ENCODE measurements around the gene DCAF15. TPM values are rescaled to one million over a fixed set of nuclear protein-coding genes. Genes with fewer than 3 reads are reported as not detected.

Gene DCAF15
- total RNA-seq, 1 donor from 2014 or later: 6.3 TPM

DNA sequence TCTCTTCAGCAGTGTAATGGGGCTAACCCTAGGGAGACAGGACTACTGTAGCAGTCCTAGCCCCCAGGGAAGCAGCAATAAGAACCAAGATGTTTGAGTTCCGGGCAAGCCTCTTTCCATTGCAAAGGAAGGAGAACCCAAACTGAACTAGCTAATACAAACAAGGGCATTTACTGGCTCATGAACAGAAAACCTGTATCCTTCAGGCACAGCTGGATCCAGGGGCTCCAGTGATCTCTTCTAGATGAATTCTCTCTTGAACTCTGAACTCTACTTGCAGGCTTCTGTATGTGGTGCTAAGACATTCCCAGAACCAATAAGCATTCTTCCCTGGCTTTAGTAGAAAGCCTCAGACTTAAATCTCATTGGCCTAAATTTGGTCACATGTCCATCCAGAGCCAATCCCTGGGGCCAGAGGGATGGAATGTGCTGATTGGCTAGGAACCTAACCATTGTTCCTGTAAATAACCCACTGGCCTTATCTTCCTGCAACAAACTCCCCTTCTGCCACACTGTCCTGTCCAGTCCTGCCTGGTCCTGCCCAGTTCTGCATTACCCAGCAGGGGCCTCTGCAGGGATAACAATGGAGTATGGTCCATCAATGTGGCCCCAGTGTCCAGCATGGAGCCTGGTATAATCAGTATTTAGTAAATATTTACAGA, 10.2 kb upstream of the DCAF15 start:
- FAIRE-seq: no peak
- Histone ChIP-seq H3K27me3 (ENCODE audit: control insufficient read depth, insufficient read depth, low read length) (no peaks in the 10 kb centered on the region), H3K36me3 (ENCODE audit: control insufficient read depth, insufficient read depth, low read length) (no peaks in the 10 kb centered on the region), H3K4me3 (ENCODE audit: low read depth, low read length) (no peak overlapping the region)
- no peak for TF ChIP-seq CTCF (IDR thresholded peaks at IDR 0.05; ENCODE audit: insufficient read depth, low read length, severe bottlenecking)
- DNase-seq (ENCODE audit: low read depth): peak; percentile 27

- FAIRE-seq (no peak), DNase-seq (ENCODE audit: low read depth) (peak; percentile 95)
- no peak for TF ChIP-seq CTCF (IDR thresholded peaks at IDR 0.05; ENCODE audit: insufficient read depth, low read length, severe bottlenecking)
- Histone ChIP-seq H3K36me3 (ENCODE audit: control insufficient read depth, insufficient read depth, low read length) (no peaks in the 10 kb centered on the region), H3K4me3 (ENCODE audit: low read depth, low read length) (no peak overlapping the region), H3K27me3 (ENCODE audit: control insufficient read depth, insufficient read depth, low read length) (no peaks in the 10 kb centered on the region)
Observed at GRCh38 chr19:13946414-13946813, 5.9 kb upstream of the DCAF15 start.

- H3K4me3 ChIP-seq (ENCODE audit: low read depth, low read length): no peak overlapping the region
- H3K27me3 ChIP-seq (ENCODE audit: control insufficient read depth, insufficient read depth, low read length): no peaks in the 10 kb centered on the region
- no peak for TF ChIP-seq CTCF (IDR thresholded peaks at IDR 0.05; ENCODE audit: insufficient read depth, low read length, severe bottlenecking)
- H3K36me3 ChIP-seq (ENCODE audit: control insufficient read depth, insufficient read depth, low read length): peaks cover 7% of the 10 kb centered on the region
- FAIRE-seq (no peak), DNase-seq (ENCODE audit: low read depth) (no peak)
Observed at GRCh38 chr19:13951043-13951442, 1.3 kb upstream of the DCAF15 start.

DNA sequence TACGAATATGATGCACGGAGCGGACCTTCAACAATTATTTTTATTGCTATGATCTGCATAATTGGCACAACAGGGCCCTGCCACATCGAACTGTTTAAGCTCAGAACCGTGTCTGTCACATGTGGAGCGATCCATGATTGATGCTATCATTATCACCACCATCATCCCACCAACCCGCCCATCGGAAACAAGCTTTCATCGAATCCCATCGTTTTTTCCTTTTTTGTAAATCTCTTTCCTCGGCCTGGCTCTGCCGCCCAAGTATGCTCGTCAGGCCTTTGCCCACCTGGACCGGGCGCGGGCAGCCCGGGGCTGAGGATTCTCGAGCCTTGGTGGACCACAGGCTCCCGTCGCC, 533 bp upstream of the DCAF15 start:
- FAIRE-seq (no peak), DNase-seq (ENCODE audit: low read depth) (no peak)
- Histone ChIP-seq H3K4me3 (ENCODE audit: low read depth, low read length) (peak overlapping the region; percentile 34), H3K36me3 (ENCODE audit: control insufficient read depth, insufficient read depth, low read length) (peaks cover 12% of the 10 kb centered on the region), H3K27me3 (ENCODE audit: control insufficient read depth, insufficient read depth, low read length) (no peaks in the 10 kb centered on the region)
- no peak for TF ChIP-seq CTCF (IDR thresholded peaks at IDR 0.05; ENCODE audit: insufficient read depth, low read length, severe bottlenecking)

DNA sequence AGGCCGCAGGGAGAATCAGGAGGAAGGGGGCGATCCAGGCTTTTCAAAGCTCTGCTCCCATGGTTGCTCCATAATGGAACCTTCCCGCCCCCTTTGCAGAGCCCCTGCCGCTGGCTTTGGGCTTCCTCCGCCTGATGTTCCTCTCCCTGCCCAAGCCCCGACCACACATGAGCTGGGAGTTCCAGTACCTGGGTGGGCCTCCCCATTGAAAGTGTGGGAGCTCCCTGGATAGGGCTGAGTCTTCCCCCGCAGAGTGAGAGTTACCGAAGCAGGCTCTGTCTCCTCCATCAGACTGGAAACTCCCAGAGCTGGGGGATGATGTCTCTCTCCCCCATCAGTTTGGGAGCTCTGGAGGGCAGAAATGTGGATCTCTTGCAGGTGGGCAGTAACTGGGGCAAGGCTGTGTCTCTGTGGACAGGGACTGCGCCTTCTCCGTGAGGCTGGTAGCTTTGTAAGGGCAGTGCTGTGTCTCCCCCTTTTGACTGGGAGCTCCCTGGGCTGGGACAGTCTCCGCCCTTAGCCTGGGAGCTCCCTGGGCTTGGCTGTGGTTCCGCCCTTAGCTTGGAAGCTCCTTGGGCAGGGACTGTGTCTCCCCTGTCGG, 722 bp downstream of the DCAF15 start:
- Histone ChIP-seq H3K36me3 (ENCODE audit: control insufficient read depth, insufficient read depth, low read length) (peaks cover 15% of the 10 kb centered on the region), H3K4me3 (ENCODE audit: low read depth, low read length) (peak overlapping the region; percentile 78), H3K27me3 (ENCODE audit: control insufficient read depth, insufficient read depth, low read length) (no peaks in the 10 kb centered on the region)
- peak; percentile 58 for DNase-seq (ENCODE audit: low read depth)
- peak; percentile 37 for TF ChIP-seq CTCF (IDR thresholded peaks at IDR 0.05; ENCODE audit: insufficient read depth, low read length, severe bottlenecking)
- no peak for FAIRE-seq

GRCh38 chr19:13954185-13954584, 1.9 kb downstream of the DCAF15 start:
- H3K36me3 ChIP-seq (ENCODE audit: control insufficient read depth, insufficient read depth, low read length): peaks cover 19% of the 10 kb centered on the region
- no peak for FAIRE-seq

More at GRCh38 chr19:13954185-13954584, 1.9 kb downstream of the DCAF15 start:
- TF ChIP-seq CTCF (IDR thresholded peaks at IDR 0.05; ENCODE audit: insufficient read depth, low read length, severe bottlenecking): no peak
- H3K27me3 ChIP-seq (ENCODE audit: control insufficient read depth, insufficient read depth, low read length): no peaks in the 10 kb centered on the region
- H3K4me3 ChIP-seq (ENCODE audit: low read depth, low read length): no peak overlapping the region
- DNase-seq (ENCODE audit: low read depth): no peak
